Stimulated activated CD4-positive, alpha-beta T cell treated with anti-CD3 and anti-CD28 coated beads, Interleukin-4, amount 100 ng/mL, for 48 hours (primary cell): Measurements from ENCODE around the gene MEIKIN.
"Not testable (repeated sequence)": the region's sequence is repeated elsewhere in the genome, so short reads cannot be mapped to it uniquely, and the experiment has no call there.

Source experiments
- DNase-seq, 2 donors: peaks; one replicate each; pipeline ENCODE4 v3.0.0-alpha.2; 2020; ENCODE audit warnings: low read depth in 2 of 2

MEIKIN gene

GRCh38 chr5:131812371-131813160 lies 132.9 kb downstream of the MEIKIN start:
- DNase-seq, result no peak

DNA sequence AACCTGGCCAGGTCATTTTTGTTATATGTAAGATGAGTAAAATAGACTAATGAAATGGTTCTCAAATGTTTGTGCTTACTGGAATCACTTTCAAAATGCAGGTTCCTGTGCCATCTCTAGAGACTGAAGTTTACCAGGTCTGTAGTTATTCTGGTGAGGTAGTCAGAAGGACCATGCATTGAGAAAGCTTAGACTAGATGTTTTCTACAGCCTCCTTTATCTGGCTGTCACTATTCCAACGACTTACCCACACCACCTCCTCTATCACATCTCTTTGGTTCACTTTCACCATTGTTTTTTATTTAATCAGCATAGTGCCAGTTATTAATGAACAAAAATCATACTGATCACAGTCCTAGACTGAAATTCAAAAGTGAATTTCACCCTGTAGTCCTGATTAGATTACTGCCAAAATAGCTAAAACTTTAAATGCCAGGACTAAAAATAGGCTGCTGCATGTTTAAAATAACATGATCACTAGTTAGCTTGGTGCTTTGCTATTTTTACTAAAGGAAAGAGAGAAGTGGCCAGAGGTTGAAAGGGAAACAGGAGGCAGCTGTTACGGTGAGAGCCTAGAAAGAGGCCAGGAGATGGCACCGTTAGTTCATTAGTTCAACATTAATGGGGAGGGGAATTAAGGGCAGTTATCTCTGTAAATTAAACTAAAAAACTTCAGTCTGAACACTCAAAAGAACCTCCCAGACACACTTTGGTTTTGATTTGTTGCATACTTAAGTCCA lies 134.8 kb downstream of the MEIKIN start:
- no peak for DNase-seq

DNA sequence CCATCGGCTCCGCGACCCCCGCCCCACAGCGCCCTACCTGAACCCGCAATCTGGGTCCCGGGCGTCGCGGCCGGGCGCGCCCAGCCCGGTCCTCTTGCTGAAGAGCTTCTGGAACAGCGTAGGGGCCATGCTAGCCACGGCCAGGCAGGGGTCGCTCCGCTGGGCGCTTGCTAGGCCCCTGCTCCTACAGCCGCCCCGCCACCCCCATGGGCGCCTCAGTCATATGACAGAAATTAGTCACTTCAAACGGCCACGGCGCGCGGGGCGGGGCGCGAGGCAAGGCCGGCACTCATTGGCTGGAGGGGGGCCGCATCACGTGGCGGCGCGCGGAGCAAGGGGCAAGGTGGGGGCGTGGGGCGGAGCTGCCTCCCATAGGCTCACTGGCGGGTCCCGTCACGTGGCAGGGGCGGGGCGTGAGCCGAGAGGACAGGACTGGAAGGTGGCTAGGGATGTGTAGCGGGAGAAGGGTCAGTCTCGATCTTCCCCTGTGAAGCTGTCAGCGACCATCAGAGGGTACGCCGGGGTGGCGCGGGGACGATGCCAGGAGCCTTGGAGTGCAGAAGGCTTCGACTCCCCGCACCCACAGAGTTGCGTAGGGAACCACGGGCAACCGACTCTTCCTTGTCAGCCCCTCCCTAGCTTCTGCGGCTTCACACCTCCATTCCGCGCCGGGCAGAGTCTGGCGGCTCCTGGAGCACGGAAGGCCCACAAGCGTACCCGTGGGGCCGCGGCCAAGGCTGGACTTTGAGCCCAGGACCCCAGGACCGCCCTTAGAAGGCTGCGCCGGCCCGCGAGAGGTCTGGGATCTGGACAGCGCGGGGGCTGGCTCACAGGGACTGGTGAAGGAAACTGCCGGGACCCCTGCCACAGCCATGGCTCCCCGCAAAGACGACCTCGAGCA lies 148.4 kb downstream of the MEIKIN start, which contains the start of gene FNIP1:
Gene FNIP1 (minus strand): TSS at position 225 of the 901 bp plus-strand sequence. CDS start 96 bp downstream, at position 129.
- DNase-seq, result peak; percentile 98 to 99

DNA sequence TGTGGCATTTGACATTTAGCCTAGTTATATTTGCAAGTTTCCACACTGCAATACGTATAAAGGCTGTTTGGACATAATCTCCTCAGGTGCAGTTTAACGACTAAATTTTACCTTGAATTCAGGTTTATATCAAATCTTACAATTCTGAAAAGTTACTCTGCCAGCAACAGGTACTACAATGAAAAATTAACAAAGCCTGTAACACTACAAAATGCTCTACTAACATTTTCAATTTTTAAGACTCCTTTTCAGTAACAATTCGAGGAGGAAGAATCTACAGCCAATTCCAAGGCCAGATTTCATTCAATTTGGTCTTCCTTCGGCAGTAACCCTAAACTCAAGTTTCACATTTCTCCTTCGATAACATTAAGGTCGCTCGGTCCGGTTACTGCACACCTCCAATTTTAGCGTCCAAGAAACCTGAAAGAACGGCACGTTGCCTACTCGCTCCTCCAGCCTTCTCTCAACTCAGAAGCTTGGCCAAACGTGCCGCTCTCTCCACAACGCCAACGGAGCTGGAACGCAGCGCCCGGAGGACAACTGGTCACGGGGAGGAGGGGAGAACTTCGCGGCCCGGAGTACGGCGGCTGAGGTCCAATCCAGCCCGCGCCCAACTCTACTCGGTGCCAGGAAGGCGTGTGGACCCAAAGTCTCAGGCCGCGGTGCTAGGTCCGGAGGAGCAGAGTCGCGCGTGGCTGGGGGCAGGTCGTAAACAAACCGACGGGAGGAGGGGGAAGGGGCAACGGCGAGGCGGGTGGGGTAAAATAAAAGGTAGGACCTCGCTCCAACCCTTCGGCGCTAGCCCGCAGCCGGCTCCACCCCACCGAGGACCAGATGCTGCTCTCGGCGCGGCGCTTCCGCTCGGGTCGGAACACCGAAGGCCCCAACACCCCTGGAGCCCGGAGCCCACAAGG lies 149.3 kb downstream of the MEIKIN start:
- DNase-seq, result peak; percentile 12 to 28

DNA sequence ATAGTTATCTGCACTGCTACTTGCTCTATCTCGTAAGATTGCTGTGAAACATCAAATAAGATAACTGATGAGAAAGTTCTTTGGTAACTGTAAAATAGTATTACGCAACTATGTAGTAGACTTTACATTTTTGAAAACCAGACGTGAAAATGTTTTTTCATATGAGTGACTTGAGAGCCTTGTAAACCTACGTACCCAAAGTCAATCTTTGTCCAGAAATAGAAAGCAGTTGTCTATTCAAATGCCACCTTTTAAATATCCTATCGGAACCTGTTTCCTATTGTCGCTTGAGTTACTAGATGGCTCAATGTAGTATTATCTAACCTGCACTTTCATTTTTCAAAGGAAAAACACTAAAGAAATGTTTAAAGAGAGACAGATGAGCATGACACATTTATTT lies 150.2 kb downstream of the MEIKIN start:
- DNase-seq, result no peak

DNA sequence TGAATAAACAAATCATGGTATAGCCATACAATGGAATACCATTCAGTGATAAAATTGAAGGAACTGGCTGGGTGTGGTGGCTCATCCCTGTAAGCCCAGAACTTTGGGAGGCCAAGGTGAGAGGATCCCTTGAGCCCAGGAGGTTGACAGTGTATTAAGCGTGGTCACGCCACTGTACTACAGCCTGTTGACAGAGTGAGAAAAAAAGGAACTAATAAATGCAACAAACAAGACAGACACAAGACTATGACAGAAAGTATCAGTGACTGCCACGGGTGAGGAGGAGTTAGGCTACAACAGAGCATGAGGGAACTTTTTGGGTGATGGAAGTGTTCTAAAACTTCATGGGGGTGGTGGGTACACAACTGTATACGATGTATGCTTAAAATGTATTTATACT lies 150.9 kb downstream of the MEIKIN start:
- DNase-seq, result no peak

- DNase-seq, result no peak
Observed at GRCh38 chr5:131792896-131793295, 152.6 kb downstream of the MEIKIN start.

DNA sequence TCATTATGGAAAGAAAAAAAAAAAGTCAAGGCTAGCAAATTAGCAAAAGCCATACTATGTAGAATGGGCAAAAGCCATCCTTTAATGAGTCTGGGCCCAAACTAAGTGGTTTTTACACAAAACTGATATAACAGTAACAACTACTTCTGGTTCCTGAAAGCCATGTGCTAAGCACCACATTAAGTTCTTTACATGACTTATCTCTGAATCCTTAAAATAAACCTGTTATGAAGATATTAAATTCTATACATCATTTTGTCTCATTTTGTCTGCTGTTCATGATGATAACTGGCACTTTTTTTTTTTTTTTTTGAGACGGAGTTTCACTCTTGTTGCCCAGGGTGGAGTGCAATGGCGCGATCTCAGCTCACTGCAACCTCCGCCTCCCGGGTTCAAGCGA lies 153.6 kb downstream of the MEIKIN start:
- DNase-seq, result no peak

DNA sequence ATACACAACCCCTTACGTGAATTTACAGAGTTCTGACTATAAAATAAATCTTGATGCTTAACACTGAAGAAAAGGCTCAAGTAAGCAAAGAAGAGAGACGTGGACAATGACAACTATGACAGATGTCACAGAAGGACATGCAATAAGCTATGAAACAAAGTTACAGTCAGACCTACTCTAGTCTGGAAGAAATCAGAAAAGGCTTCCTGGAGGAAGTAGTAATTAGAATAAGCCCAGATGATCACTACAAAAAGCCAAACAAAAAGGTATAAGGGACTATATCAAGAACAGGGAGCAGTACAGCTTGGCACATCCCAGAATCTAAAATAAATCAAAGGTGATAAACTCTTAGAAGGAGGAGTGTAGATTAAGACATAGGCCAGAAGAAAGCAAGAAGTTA lies 154.9 kb downstream of the MEIKIN start:
- DNase-seq, result no peak

- DNase-seq, result no peak
Observed at GRCh38 chr5:131789765-131790164, 155.7 kb downstream of the MEIKIN start.

GRCh38 chr5:131787736-131788135 lies 157.7 kb downstream of the MEIKIN start:
- no peak for DNase-seq

GRCh38 chr5:131786900-131787692 lies 158.4 kb downstream of the MEIKIN start:
- DNase-seq, result no peak

GRCh38 chr5:131786036-131786435 lies 159.4 kb downstream of the MEIKIN start:
- DNase-seq, result no peak

DNA sequence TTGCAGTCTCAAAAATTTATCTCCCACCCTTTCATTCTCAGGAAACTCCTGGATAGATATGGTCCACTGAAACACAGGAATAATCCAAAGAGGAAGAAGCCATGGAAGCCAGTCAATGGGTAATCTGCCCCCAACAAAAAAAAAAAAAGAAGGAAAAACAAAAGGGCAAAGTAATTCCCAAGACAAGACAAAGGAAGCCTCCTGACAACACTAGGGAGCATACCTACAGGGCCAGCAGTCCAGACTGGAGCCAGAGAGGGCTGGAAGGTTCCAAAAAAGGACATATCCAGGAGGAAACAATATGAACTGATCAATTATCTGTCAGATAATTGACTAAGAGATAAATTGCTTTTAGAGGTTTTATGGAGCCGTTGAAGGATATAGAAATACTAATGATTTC lies 161.6 kb downstream of the MEIKIN start:
- no peak for DNase-seq

DNA sequence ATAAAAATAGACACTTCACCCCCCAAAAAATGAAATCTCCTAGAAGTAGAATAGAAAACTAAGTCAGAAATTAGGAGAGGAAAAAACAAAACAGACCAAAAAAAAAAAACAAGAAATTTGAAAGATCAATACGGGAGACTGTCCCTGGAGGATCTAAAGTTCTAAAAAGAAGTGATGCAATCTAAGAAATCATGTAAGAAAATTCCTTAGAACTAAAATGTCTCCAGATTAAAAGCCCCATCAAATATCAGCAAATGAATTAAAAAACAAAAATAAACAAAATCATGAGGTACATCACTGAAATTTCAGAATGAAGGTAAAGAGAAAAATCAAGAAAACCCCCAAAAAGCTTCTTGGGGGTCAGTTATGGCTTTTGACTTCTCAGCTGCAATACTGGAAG lies 162.1 kb downstream of the MEIKIN start:
- no peak for DNase-seq

DNA sequence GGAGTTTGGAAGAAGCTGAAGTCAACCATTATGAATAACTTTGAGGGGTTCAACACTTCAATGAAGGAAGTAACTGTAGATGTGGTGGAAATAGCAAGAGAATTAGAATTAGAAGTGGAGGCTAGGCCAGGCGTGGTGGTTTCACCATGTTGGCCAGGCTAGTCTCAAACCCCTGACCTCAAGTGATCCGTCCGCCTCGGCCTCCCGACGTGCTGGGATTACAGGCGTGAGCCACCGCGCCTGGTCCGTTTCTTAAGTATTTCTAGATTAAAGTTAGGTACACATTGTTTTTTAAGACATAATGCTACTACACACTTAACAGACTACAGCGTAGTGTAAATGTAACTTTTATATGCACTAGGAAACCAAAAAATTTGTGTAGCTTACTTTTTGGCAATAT lies 162.7 kb downstream of the MEIKIN start:
- DNase-seq, result no peak

GRCh38 chr5:131778141-131778540 lies 167.3 kb downstream of the MEIKIN start:
- DNase-seq, result not testable (repeated sequence)

DNA sequence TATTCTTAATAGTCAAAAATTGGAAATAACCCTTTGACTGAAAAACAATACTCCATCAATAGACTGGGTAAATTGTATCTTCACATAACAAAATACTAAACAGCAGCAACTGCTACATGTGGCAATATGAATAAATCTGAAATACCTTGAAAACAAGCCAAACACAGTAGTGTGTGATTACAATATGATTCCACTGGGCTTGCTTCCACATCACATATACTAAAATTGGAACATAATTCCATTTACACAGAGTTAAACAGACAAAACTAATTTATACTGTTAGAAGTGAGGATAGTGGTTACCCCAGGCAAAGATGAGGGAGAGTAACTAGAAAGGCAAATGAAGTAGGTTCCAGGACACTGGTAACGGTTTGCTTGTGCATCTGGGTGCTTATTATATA lies 169.0 kb downstream of the MEIKIN start:
- DNase-seq, result no peak

GRCh38 chr5:131774652-131775367 lies 170.7 kb downstream of the MEIKIN start:
- DNase-seq, result no peak

DNA sequence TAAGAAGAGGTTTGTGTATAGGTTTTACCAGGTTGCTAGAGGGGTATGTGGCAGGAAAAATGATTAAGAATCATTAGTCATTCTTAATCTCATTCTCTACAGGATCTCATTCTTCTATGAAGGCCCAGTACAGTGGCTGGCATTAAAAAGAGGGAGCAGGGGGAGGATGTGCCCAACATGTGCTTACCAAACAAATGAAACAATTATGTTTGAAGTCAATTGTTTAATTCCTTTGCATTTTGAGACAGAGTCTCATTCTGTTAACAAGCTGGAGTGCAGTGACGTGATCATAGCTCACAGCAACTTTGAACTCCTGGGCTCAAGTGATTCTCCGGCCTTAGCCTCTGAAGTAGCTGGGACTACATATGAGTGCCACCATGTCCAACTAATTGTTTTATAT lies 171.7 kb downstream of the MEIKIN start:
- no peak for DNase-seq
